HepG2 (cell line): ENCODE measurements around the gene RIMBP2. TPM values are rescaled to one million over a fixed set of nuclear protein-coding genes. Genes with fewer than 3 reads are reported as not detected.

Source experiments
- ATF1 ChIP-seq: IDR thresholded peaks from 2 replicates; pipeline ENCODE4 v1.6.1; 2016; ENCODE audit warnings: mild to moderate bottlenecking, control low read depth
- KDM2A ChIP-seq: sonication (generic); formaldehyde crosslinking; IDR thresholded peaks from 2 replicates; pipeline ENCODE4 v1.4.0; 2020; ENCODE audit warnings: low read depth, missing genetic modification reagents, borderline replicate concordance
- KDM5B ChIP-seq: sonication (generic); formaldehyde crosslinking; IDR thresholded peaks from 2 replicates; pipeline ENCODE4 v1.4.0; 2020; ENCODE audit warnings: missing genetic modification reagents, mild to moderate bottlenecking, borderline replicate concordance
- LRRFIP1 ChIP-seq: sonication (generic); formaldehyde crosslinking; conservative IDR thresholded peaks from 2 replicates; pipeline ENCODE4 v1.4.0; 2020; ENCODE audit warnings: missing genetic modification reagents
- RAD21 ChIP-seq: fragments of 450-650 bp; formaldehyde crosslinking; IDR thresholded peaks from 2 replicates; pipeline ENCODE4 v1.5.0; 2020; ENCODE audit warnings: mild to moderate bottlenecking
- SMAD3 ChIP-seq: sonication (generic); formaldehyde crosslinking; IDR thresholded peaks from 2 replicates; pipeline ENCODE4 v1.4.0; 2020; ENCODE audit warnings: missing genetic modification reagents
- SMARCC2 ChIP-seq: fragments of 450-650 bp; IDR thresholded peaks from 2 replicates; pipeline ENCODE4 v1.6.1; 2017; ENCODE audit warnings: antibody characterized with exemption, mild to moderate bottlenecking
- SMC3 ChIP-seq: IDR thresholded peaks from 2 replicates; pipeline ENCODE4 v1.6.1; 2011; ENCODE audit warnings: low read length, improper control_type of control experiment
- SP5 ChIP-seq: IDR thresholded peaks from 2 replicates; pipeline ENCODE4 v1.6.1; 2016; ENCODE audit warnings: low read depth, borderline replicate concordance
- TMF1 ChIP-seq: sonication (generic); formaldehyde crosslinking; IDR thresholded peaks from 2 replicates; pipeline ENCODE4 v1.8.1; 2022; ENCODE audit warnings: low read depth, missing genetic modification reagents
- ZC3H4 ChIP-seq: sonication (generic); formaldehyde crosslinking; IDR thresholded peaks from 2 replicates; pipeline ENCODE4 v1.4.0; 2020; ENCODE audit warnings: missing genetic modification reagents, borderline replicate concordance
- ZNF232 ChIP-seq: sonication (generic); formaldehyde crosslinking; IDR thresholded peaks from 2 replicates; pipeline ENCODE4 v1.4.0; 2020; ENCODE audit warnings: missing genetic modification reagents, borderline replicate concordance
- ZNF687 ChIP-seq: sonication (generic); formaldehyde crosslinking; IDR thresholded peaks from 2 replicates; pipeline ENCODE4 v1.5.1; 2020; ENCODE audit warnings: mild to moderate bottlenecking, missing genetic modification reagents, moderate library complexity
- polyA plus RNA-seq, 8 experiments: library from polyadenylated mRNA; depleted of rRNA in 3 of 8; stranded (reverse) in 7 of 8; unstranded in 1 of 8; fragments of >200 nt; fragmentation: Illumina TruSeq in 4 of 8; extraction: Trizol in 4 of 8; gene quantifications; 2 replicates each; pipeline versions ENCODE4 v1.2.1 to v1.2.3, GENCODE V29; 2011 to 2016; ENCODE audit warnings: low read depth in 4 of 8, missing spikeins in 1 of 8, mixed read lengths in 1 of 8; ENCODE audit not compliant: insufficient read depth in 1 of 8
- total RNA-seq, 5 experiments: library from RNA; depleted of rRNA; stranded (reverse); fragments of >200 nt; fragmentation: Illumina TruSeq; extraction: Trizol; gene quantifications; 2 replicates each; pipeline ENCODE4 v1.2.3, GENCODE V29; 2016; ENCODE audit warnings: low read depth in 1 of 5
- TF ChIP-seq, protein P1 (sequence below): sonication (generic); formaldehyde crosslinking; IDR thresholded peaks from 2 replicates; pipeline ENCODE4 v1.5.1; 2020; ENCODE audit warnings: mild to moderate bottlenecking, missing genetic modification reagents
- TF ChIP-seq, protein P2 (sequence below): sonication (generic); formaldehyde crosslinking; conservative IDR thresholded peaks from 2 replicates; pipeline ENCODE4 v1.4.0; 2020; ENCODE audit warnings: missing genetic modification reagents
- TF ChIP-seq, protein P3 (sequence below): sonication (generic); formaldehyde crosslinking; IDR thresholded peaks from 2 replicates; pipeline ENCODE4 v1.8.0; 2022; ENCODE audit warnings: mild to moderate bottlenecking, missing genetic modification reagents; ENCODE audit not compliant: insufficient replicate concordance

Gene RIMBP2
- total and polyA plus RNA-seq, 2 of the 13 experiments (the other 11 are each of a cell fraction or from before 2014, with no cell fraction given): 0.03 TPM; not detected in 1

- TF ChIP-seq SMAD3 (CRISPR knock-in tag): 0 out of 2 replicates have a peak, but pooled peaks have one; percentile 33
- TF ChIP-seq, protein P1, sequence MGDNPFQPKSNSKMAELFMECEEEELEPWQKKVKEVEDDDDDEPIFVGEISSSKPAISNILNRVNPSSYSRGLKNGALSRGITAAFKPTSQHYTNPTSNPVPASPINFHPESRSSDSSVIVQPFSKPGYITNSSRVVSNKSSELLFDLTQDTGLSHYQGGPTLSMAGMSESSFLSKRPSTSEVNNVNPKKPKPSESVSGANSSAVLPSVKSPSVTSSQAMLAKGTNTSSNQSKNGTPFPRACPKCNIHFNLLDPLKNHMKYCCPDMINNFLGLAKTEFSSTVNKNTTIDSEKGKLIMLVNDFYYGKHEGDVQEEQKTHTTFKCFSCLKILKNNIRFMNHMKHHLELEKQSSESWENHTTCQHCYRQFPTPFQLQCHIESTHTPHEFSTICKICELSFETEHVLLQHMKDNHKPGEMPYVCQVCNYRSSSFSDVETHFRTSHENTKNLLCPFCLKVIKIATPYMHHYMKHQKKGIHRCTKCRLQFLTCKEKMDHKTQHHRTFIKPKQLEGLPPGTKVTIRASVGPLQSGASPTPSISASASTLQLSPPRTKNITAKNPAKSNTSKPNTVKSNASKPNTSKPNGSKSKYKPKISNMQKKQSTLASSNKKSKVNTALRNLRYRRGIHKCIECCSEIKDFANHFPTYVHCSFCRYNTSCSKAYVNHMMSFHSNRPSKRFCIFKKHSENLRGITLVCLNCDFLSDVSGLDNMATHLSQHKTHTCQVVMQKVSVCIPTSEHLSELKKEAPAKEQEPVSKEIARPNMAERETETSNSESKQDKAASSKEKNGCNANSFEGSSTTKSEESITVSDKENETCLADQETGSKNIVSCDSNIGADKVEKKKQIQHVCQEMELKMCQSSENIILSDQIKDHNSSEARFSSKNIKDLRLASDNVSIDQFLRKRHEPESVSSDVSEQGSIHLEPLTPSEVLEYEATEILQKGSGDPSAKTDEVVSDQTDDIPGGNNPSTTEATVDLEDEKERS: no peak
- no peak for TF ChIP-seq TMF1 (CRISPR knock-in tag)
- no peak for TF ChIP-seq ZC3H4
- no peak for TF ChIP-seq LRRFIP1 (CRISPR knock-in tag)
- TF ChIP-seq KDM2A (CRISPR knock-in tag): peak; percentile 47; the same call in 1 of the 2 replicates
- TF ChIP-seq, protein P2, sequence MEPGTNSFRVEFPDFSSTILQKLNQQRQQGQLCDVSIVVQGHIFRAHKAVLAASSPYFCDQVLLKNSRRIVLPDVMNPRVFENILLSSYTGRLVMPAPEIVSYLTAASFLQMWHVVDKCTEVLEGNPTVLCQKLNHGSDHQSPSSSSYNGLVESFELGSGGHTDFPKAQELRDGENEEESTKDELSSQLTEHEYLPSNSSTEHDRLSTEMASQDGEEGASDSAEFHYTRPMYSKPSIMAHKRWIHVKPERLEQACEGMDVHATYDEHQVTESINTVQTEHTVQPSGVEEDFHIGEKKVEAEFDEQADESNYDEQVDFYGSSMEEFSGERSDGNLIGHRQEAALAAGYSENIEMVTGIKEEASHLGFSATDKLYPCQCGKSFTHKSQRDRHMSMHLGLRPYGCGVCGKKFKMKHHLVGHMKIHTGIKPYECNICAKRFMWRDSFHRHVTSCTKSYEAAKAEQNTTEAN (CRISPR knock-in tag): no peak
- no peak for TF ChIP-seq SP5 (CRISPR knock-in tag)
- TF ChIP-seq, protein P3, sequence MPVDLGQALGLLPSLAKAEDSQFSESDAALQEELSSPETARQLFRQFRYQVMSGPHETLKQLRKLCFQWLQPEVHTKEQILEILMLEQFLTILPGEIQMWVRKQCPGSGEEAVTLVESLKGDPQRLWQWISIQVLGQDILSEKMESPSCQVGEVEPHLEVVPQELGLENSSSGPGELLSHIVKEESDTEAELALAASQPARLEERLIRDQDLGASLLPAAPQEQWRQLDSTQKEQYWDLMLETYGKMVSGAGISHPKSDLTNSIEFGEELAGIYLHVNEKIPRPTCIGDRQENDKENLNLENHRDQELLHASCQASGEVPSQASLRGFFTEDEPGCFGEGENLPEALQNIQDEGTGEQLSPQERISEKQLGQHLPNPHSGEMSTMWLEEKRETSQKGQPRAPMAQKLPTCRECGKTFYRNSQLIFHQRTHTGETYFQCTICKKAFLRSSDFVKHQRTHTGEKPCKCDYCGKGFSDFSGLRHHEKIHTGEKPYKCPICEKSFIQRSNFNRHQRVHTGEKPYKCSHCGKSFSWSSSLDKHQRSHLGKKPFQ (CRISPR knock-in tag): no peak
- TF ChIP-seq SMARCC2: no peak
- TF ChIP-seq RAD21 (CRISPR knock-in tag): peak; percentile 94
- peak; percentile 48; the same call in 1 of the 2 replicates for TF ChIP-seq KDM5B (CRISPR knock-in tag)
- no peak for TF ChIP-seq ATF1 (CRISPR knock-in tag)
- peak; percentile 83 for TF ChIP-seq SMC3
- peak; percentile 44 for TF ChIP-seq ZNF687 (CRISPR knock-in tag)
- TF ChIP-seq ZNF232: no peak
Measured at GRCh38 chr12:130761537-130762318, 45.6 kb upstream of the RIMBP2 start (continued).
